Fibroblast of lung (primary cell): ENCODE data around the gene CUL3.

ENCODE experiments used
- EZH2 ChIP-seq: IDR thresholded peaks from 2 replicates; pipeline ENCODE4 v1.5.1; 2012; ENCODE audit warnings: low read length, control low read depth, mild to moderate bottlenecking; ENCODE audit errors: missing control alignments
- TF ChIP-seq, protein P1 (sequence below), 2 donors: IDR thresholded peaks in 1 of 2; conservative IDR thresholded peaks in 1 of 2; 1 replicate in 1 of 2; 2 replicates in 1 of 2; pipeline ENCODE4 v1.5.1; 2011 to 2012; ENCODE audit warnings: low read length in 2 of 2, control low read depth in 1 of 2, inconsistent platforms in 1 of 2, low read depth in 1 of 2, mild to moderate bottlenecking in 1 of 2

DNA sequence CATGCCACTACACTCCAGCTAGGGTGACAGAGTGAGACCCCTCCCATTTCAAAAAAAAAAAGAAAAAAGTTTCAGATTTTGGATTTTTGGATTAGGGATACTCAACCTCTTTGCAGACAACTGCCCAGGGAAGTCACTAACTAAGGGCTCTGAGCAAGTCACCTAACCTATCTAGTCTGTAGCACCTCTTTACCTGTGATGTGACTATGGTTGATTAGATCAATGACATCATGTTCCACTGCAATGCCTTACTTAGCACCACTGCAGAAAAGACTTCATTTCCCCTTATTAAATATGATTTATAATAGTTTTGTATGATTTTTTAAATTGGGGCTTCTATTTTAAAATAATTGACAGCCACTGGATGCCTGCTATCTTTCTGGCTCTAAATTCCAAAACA, 41.2 kb downstream of the CUL3 start:
- TF ChIP-seq, protein P1, sequence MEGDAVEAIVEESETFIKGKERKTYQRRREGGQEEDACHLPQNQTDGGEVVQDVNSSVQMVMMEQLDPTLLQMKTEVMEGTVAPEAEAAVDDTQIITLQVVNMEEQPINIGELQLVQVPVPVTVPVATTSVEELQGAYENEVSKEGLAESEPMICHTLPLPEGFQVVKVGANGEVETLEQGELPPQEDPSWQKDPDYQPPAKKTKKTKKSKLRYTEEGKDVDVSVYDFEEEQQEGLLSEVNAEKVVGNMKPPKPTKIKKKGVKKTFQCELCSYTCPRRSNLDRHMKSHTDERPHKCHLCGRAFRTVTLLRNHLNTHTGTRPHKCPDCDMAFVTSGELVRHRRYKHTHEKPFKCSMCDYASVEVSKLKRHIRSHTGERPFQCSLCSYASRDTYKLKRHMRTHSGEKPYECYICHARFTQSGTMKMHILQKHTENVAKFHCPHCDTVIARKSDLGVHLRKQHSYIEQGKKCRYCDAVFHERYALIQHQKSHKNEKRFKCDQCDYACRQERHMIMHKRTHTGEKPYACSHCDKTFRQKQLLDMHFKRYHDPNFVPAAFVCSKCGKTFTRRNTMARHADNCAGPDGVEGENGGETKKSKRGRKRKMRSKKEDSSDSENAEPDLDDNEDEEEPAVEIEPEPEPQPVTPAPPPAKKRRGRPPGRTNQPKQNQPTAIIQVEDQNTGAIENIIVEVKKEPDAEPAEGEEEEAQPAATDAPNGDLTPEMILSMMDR (conservative IDR thresholded peaks at IDR 0.05 in 1 of 2, IDR thresholded peaks at IDR 0.05 in 1 of 2; ENCODE audit: low read depth in 1 of 2, low read length in 2 of 2): no peak
- no peak for TF ChIP-seq EZH2
